ENCODE measurements around the gene TRHDE.

GRCh38 chr12:72278894-72279293 is 6.7 kb downstream of the TRHDE start:
- TF ChIP-seq CTCF (tag by site-specific recombination; IDR thresholded peaks at IDR 0.05) (no peak), PRDM10 (tag by site-specific recombination; IDR thresholded peaks at IDR 0.05) (no peak), ZNF639 (tag by site-specific recombination; IDR thresholded peaks at IDR 0.05) (no peak), ZNF48 (tag by site-specific recombination; IDR thresholded peaks at IDR 0.05) (no peak), BCL6B (tag by site-specific recombination; IDR thresholded peaks at IDR 0.05) (no peak), ZNF791 (tag by site-specific recombination; IDR thresholded peaks at IDR 0.05) (no peak), SP7 (tag by site-specific recombination; IDR thresholded peaks at IDR 0.05) (no peak), ZNF561 (tag by site-specific recombination; IDR thresholded peaks at IDR 0.05; ENCODE audit: borderline replicate concordance) (no peak), ZNF354C (tag by site-specific recombination; IDR thresholded peaks at IDR 0.05; ENCODE audit: borderline replicate concordance, low read depth) (no peak), REST (tag by site-specific recombination; IDR thresholded peaks at IDR 0.05) (no peak), KLF1 (tag by site-specific recombination; IDR thresholded peaks at IDR 0.05) (no peak), KLF10 (tag by site-specific recombination; IDR thresholded peaks at IDR 0.05) (no peak), YY1 (tag by site-specific recombination; IDR thresholded peaks at IDR 0.05) (no peak)
